MG63 (cell line): ENCODE results near the gene NR1H3. TPM values are rescaled to one million over a fixed set of nuclear protein-coding genes. Genes with fewer than 3 reads are reported as not detected.

ENCODE experiments used
- DNase-seq: peaks from one replicate; pipeline ENCODE4 v3.0.0-alpha.2; 2020
- H3K27me3 ChIP-seq: fragments of 250-450 bp; sonication (Bioruptor Pico); 2 replicates; pipeline ENCODE4 v1.5.1; 2020; ENCODE audit warnings: mild to moderate bottlenecking, moderate library complexity
- H3K36me3 ChIP-seq: fragments of 250-450 bp; sonication (Bioruptor Pico); 2 replicates; pipeline ENCODE4 v1.5.1; 2020; ENCODE audit warnings: mild to moderate bottlenecking, moderate library complexity
- H3K4me3 ChIP-seq: fragments of 250-450 bp; sonication (Bioruptor Pico); 2 replicates; pipeline ENCODE4 v1.5.1; 2020; ENCODE audit warnings: mild to moderate bottlenecking, moderate library complexity
- H3K9me3 ChIP-seq: fragments of 250-450 bp; sonication (Bioruptor Pico); 2 replicates; pipeline ENCODE4 v1.5.1; 2020; ENCODE audit warnings: mild to moderate bottlenecking, moderate library complexity
- total RNA-seq: library from RNA; depleted of rRNA; stranded (reverse); fragments of >200 nt; shearing (Covaris generic); gene quantifications from 2 replicates; pipeline ENCODE4 v1.2.3, GENCODE V29; 2014; ENCODE audit warnings: low replicate concordance

Gene NR1H3
- total RNA-seq, 1 experiment from 2014 or later: 12.6 TPM

DNA sequence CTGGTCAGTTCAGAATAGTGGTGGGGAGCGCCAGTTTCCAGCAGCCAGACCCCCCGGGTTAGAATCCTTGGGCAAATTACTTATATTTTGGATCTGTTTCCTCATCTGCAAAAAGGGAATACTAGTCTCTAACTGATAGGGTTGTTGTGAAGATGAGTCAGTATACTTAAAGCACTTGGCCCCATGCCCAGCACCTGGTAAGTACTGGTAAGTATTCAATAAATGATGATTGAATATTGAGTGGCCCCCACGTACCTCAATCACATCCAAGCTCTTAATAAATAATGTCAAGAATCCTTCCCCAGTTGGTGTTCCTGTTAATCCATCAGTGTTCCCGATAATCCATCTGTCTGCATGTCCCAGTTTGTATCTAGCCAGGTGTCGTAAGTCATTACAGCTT, 21.3 kb upstream of the NR1H3 start:
- Histone ChIP-seq H3K27me3 (no peaks in the 10 kb centered on the region), H3K36me3 (peaks cover 39% of the 10 kb centered on the region)

DNA sequence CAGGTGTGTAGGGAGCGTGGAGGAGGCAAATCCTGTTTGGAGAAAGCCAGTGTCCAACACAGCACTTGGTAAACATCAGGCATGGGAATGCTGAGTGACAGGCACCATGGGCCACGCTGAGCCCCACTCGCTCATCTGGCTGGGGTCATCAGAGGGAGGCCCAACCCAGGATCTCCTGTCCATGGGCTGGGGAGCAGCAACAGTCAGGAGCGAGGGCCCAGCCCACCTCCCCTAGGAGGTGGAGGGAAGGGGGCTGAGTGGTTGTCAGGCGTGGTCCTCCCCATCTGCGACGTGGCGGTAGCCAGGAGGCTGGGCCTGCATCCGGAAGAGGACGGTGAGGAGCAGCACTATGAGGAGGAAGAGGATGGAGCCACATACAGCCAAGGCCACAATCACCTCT, 17.9 kb upstream of the NR1H3 start:
- Histone ChIP-seq H3K36me3 (peaks cover 38% of the 10 kb centered on the region), H3K9me3 (no peaks in the 10 kb centered on the region), H3K4me3 (no peak overlapping the region), H3K27me3 (no peaks in the 10 kb centered on the region)
- DNase-seq: no peak

More for the DNA sequence above, 21.3 kb upstream of the NR1H3 start:
- Histone ChIP-seq H3K9me3 (no peaks in the 10 kb centered on the region), H3K4me3 (no peak overlapping the region)
- DNase-seq: no peak

DNA sequence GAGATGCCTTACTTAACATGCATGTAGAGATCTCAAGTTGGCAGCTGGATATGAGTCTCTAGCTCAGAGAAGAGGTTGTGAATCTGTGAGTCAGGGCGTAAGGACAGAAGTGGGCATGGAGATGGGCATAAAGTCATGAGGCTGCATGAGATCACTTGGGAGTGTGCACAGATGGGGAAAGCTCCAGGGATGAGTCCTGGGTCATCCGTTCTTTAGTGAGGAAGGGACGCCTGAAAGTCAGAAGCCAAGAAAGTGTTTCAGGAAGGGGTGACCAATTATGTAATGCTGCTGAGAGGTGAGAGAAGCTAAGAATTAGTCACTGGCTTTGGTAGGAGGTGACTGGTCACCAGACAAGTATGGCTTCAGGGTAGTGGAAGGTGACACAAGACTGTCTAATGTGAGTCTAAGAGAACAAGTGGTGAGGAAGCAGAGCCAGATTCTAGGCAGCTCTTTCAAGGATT, 15.9 kb upstream of the NR1H3 start:
- H3K9me3 ChIP-seq: no peaks in the 10 kb centered on the region
- no peaks in the 10 kb centered on the region for H3K27me3 ChIP-seq
- no peak for DNase-seq
- H3K4me3 ChIP-seq: no peak overlapping the region
- peaks cover 36% of the 10 kb centered on the region for H3K36me3 ChIP-seq

DNA sequence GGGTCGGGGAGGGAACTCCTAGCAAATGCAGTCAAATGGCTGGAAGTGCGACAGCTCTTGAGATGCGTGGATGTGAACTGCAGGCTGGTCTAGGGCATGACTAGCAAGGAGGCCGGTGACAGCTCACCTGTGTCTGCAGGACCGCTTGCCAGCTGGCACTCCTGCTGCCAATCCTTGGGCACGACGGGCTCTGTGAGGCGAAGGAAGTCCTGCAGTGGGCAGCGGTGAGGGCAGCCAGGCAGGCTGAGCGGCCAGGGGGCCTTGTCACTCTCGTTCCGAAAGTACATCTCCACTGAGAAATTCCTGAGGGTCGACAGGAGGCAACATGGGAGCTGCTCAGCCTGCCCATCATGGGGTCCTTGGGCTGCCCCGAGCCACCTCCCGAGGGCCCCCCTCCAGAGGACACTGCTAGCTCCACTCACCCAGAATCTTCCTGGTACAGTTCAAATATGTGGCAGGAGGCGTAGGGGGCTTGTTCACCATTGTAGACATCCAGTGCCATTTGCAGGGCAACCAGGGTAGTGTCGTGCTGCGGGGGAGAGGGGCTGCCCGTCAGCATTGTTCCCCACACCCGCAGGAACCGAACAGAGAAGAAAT, 15.1 kb upstream of the NR1H3 start:
- no peaks in the 10 kb centered on the region for H3K9me3 ChIP-seq
- no peaks in the 10 kb centered on the region for H3K27me3 ChIP-seq
- peaks cover 36% of the 10 kb centered on the region for H3K36me3 ChIP-seq
- no peak for DNase-seq
- no peak overlapping the region for H3K4me3 ChIP-seq

DNA sequence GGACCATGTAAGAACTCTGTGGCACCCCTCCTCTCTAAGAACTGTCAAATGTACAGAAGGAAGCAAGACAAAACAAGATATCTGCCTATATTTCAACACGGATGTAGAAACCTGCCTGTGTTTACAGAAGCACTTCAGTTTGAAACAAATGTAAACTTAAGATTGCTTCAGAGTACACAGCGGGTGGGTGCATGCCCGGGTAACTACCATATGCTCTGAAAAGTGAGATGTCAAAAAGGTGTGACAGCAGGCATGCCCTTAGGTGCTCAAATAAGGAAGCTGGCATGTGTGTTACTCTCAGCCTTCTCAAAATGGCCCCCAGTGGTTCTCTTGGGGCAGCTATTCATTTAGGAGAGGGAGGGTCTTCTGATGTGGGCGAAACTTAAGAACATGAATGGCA, 14.3 kb upstream of the NR1H3 start:
- peaks cover 36% of the 10 kb centered on the region for H3K36me3 ChIP-seq
- no peak for DNase-seq
- no peak overlapping the region for H3K4me3 ChIP-seq
- H3K9me3 ChIP-seq: no peaks in the 10 kb centered on the region
- no peaks in the 10 kb centered on the region for H3K27me3 ChIP-seq

DNA sequence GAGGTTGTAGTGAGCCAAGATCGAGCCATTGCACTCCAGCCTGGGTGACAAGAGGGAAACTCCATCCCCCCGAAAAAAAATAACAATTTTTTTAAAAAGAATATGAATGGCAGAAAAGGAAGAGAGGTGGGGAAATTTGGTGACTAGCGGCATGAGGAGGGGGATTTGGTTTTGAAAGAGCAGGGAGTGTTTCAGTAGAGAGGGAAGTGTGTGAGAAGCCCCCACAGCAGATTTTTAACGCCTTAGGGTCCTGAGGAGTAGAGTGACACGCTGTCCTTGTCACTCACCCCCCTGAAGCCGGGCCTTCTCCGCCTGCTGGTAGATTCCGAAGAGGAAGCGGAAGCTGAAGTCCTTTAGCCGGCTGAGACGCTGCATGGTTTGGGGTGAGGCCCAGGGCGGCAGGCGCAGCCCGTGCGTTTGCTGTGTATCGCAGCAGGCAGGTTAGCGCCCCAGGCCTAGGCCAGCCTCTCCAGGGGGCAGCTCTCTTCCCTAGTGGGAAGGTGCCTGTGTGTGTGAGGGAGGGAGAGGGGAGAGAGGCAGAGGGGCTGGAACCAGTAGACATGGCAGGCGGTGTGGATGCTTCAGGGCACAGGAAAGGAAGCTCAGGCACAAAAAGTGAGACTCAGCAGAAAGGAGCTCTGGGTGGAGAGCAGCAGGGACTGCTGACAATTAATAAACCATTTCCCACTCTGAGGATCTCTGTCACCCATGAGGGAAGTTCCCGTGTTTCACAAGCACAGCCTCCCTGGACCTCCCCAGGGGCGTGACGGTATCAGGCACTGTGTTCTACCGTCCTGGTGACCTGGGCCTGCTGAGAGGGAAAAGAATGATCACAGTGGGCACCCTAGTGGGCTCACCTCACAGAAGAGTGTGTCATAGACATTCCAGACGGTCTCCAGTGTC, 13.1 kb upstream of the NR1H3 start:
- DNase-seq: no peak
- Histone ChIP-seq H3K9me3 (no peaks in the 10 kb centered on the region), H3K4me3 (no peak overlapping the region), H3K27me3 (no peaks in the 10 kb centered on the region), H3K36me3 (peaks cover 24% of the 10 kb centered on the region)

DNA sequence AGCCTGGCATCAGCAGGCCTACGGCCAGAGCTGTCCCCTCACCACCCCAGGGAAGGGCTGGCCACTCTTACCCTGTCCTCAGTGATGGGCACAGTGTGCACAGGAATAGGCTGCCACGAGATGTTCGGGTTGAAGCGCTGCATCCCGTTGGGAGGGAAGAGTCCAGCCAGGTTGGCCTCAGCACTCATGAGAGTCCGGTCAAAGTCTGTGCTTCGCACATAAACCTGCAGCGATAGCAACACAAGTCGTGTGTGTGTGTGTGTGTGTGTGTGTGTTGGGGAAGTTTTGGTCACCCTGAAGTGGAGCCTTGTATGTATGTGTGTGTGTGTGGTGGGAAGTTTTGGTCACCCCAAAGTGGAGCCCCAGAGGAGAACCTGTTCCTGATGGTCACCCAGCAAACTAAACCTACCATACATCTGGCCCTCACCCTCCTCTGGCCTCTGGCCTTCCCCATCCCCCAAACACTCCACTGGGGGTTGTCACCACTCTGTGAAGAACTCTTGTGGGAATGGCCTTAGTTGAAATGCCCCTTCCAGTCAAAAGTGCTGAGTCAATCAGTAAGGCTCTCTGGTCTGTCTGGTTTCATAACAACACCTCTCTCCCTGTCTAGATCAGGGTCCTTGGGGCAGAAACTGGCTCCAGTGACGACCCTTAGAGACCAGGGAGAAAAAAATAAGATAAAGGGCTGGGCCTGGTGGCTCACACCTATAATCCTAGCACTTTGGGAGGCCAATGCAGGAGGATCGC, 12.0 kb upstream of the NR1H3 start:
- Histone ChIP-seq H3K4me3 (no peak overlapping the region), H3K27me3 (no peaks in the 10 kb centered on the region), H3K36me3 (peaks cover 15% of the 10 kb centered on the region), H3K9me3 (no peaks in the 10 kb centered on the region)
- DNase-seq: no peak

DNA sequence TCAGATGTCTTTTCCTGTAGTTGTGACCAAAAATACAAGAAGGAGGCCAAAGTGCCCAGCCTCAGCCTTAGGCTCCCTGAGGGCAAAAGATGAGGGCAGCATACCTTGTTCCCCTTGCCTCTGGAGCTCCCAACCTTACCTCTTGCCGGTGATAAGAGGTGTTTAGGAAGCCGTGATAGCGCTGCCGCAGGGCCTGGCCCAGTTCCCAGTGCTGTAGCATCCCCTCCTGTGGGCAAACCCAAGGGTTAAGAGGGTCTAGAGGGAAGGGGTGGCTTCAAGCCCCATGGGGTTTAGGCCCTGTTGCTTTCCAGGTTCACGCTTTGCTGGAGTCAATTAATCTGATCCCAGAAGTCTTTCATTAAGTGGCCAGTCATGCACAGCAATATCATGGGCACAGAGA, 10.3 kb upstream of the NR1H3 start:
- no peak for DNase-seq
- peak overlapping the region; percentile 76 for H3K4me3 ChIP-seq
- no peaks in the 10 kb centered on the region for H3K27me3 ChIP-seq
- H3K36me3 ChIP-seq: peaks cover 6% of the 10 kb centered on the region
- no peaks in the 10 kb centered on the region for H3K9me3 ChIP-seq

DNA sequence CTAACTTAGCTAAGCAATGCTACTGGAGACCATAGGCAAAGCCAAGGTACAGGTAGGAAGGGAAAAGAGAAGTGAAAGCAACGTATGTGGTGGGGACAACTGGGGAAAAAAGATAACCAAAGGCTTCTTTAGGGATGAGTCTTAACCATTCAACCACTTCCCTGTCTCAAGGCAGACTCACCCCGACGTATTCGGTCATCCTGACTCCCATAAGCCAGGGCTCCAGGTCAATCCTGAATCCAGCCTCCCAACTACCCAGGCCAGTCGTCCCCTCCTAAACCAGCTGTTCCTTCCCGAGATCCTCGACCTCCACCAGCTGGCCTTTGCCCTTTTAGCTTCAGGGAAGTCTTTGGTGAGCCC, 9.5 kb upstream of the NR1H3 start:
- H3K36me3 ChIP-seq: peaks cover 5% of the 10 kb centered on the region
- no peaks in the 10 kb centered on the region for H3K9me3 ChIP-seq
- no peaks in the 10 kb centered on the region for H3K27me3 ChIP-seq
- H3K4me3 ChIP-seq: peak overlapping the region; percentile 76
- no peak for DNase-seq

DNA sequence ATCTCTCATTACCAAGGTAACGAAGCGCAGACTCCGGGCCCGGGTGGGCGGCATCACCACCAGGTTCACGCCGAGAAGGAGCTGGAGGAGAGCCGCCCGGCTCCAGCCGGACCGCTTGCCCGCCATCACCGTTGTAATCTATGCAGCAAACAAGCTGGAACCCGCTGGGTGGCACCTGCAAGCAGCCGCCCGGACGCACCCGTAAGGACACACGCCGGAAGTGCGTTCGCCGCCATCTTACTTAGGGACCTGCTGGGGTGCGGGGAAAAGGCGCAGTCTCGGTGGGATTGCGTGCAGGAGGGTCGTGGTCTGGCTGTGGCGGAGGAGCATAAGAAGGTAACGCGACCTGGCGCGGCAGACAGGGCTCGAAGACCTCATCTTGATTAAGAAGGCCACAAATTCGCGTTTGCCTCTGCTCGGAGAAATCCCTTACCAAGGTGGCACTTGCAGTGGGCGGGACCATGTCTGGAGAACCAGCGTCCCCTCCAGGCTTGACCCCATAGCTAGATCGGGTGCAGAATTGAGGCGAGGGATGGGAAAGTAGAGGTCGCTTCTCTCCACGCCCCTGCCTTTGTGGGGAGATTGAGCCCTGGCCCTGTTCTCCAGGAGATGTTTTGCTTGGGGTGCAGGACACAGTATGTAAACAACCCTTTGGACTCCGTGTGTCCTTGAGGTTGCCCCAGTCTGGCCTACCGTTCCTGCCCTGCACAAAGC, 9.0 kb upstream of the NR1H3 start, which contains the start of gene ACP2:
TSS of gene ACP2 (minus strand) at position 151 of the 714 bp plus-strand sequence. CDS start at position 126, 25 bp downstream.
- peaks cover 5% of the 10 kb centered on the region for H3K36me3 ChIP-seq
- H3K27me3 ChIP-seq: no peaks in the 10 kb centered on the region
- peak within 1 kb of the TSS; percentile 76 for H3K4me3 ChIP-seq
- H3K9me3 ChIP-seq: no peaks in the 10 kb centered on the region
- peak; percentile 86 for DNase-seq

DNA sequence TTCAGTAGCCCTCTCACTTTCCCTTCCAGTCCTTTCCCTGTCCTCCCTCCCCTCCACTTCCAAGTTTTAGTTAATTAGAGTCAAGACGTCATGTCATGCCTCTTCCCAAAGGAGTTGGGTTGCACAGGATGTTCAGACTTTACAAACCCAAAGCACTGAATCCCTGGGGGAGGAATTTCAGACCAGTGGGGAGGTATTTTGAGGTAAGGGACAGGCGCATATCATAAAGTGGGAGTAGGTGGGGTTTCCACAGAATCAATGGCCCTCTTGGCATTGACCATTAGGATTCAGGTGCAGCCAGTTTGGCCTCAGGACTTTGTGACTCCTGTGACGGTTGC, 8.4 kb upstream of the NR1H3 start:
- Histone ChIP-seq H3K4me3 (peak overlapping the region; percentile 76), H3K27me3 (no peaks in the 10 kb centered on the region), H3K9me3 (no peaks in the 10 kb centered on the region), H3K36me3 (peaks cover 5% of the 10 kb centered on the region)
- no peak for DNase-seq

DNA sequence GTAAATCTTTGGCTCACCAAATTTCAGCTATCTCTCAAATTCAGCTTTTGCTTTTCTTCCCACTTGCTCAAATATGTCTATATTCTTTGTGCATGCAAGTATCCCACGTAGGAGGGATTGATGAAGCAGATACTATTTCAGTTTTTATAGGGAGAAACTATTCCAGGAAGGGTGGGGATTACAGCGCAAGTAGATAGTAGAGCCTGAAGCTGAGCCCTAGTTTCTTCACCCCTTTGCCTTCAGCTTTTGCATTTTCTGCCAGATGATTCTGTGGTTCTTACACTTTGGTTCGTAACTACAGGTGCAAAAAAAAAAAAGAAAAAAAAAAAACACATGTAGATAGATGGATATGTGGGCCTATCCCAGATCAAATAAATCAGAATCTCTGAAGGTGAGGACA, 6.0 kb upstream of the NR1H3 start:
- Histone ChIP-seq H3K36me3 (no peaks in the 10 kb centered on the region; the same call in 1 of the 2 replicates), H3K27me3 (no peaks in the 10 kb centered on the region), H3K4me3 (no peak overlapping the region), H3K9me3 (no peaks in the 10 kb centered on the region)
- DNase-seq: no peak

DNA sequence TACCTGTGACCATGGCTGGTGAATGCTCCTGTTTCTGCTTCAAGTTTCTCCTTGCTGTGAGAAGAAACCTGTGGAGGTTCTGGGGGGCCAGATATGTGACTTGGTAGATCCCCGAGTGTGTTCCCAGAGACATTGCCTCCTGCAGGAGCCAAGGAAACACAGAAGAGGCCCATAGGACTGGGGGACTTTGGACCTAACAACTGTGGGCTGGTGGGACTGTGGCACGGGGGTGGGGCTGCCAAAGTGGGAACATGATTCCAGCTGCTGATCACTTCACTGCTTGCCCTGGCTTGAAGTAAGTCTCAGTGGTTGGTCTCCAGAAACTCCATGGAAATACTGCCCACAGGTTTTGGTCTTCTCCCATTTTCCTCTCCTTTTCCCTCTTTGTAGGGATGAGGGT, 4.1 kb upstream of the NR1H3 start:
- Histone ChIP-seq H3K9me3 (no peaks in the 10 kb centered on the region), H3K27me3 (no peaks in the 10 kb centered on the region), H3K36me3 (no peaks in the 10 kb centered on the region; the same call in 1 of the 2 replicates), H3K4me3 (no peak overlapping the region)
- no peak for DNase-seq

DNA sequence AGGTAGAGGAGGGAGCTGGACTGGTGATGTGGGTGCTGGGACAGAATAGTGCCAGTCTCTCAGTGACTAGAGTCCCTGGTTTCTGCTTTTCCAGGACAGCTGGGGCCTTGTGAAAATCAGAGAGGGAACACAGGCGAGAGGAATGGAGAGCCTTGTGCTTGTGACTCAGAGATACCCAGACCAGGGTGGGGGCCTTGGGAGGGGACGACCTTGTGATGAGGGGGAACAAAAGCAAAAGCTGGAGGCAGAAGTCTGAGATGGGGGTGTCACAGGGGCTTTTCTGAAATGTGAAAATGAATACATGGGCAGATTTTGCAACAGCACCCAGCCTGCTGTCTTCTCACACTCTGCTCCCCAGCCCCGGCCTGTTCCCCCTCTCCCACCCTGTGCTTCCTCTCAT, 3.4 kb upstream of the NR1H3 start:
- no peaks in the 10 kb centered on the region; the same call in 1 of the 2 replicates for H3K36me3 ChIP-seq
- H3K27me3 ChIP-seq: no peaks in the 10 kb centered on the region
- no peaks in the 10 kb centered on the region for H3K9me3 ChIP-seq
- H3K4me3 ChIP-seq: no peak overlapping the region
- DNase-seq: no peak

DNA sequence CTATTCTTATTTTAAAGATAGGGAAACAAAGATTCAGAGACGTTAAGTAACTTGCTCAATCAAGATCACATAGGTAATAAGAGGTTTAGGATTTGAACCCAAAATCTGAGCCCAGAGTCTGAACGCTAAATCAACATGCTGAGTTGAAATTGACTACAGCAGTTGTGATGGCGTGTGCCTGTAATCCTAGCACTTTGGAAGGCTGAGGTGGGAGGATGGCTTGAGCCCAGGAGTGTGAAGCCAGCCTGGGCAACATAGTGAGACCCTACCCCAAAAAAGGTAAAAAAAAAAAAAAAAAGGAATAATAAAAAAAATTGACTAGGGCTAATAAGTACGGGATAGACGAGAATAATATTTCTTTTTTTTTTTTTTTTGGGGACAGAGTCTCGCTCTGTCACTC, 1.4 kb upstream of the NR1H3 start:
- Histone ChIP-seq H3K4me3 (no peak overlapping the region), H3K9me3 (no peaks in the 10 kb centered on the region)
- DNase-seq: no peak

DNA sequence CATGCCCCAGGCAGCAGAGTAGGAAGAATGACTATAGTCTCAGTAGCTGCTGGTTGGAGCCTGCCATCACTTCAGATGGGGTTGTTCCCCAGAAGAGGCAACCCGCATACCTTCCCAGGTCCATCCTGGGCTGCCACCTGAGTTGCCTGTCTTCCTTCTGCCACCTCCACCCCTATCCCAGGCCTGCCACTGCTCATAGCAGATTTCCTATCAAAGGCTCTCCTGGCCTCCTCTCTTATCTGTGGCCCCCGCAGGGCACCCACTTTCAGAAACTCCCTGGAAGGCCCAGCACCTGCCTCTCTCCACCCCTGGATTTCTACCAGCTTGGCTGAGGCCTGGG, 649 bp upstream of the NR1H3 start:
- no peaks in the 10 kb centered on the region for H3K9me3 ChIP-seq
- H3K4me3 ChIP-seq: peak overlapping the region; percentile 26
- H3K27me3 ChIP-seq: no peaks in the 10 kb centered on the region
- DNase-seq: no peak
- no peaks in the 10 kb centered on the region for H3K36me3 ChIP-seq

More for the DNA sequence above, 1.4 kb upstream of the NR1H3 start:
- Histone ChIP-seq H3K27me3 (no peaks in the 10 kb centered on the region), H3K36me3 (no peaks in the 10 kb centered on the region)
